Esophagus muscularis mucosa (tissue), 4 donors: ENCODE data around the gene ZNFX1.

ENCODE experiments used
- CTCF ChIP-seq, 3 experiments: fragments of 200-600 bp in 2 of 3; fragments of 450-650 bp in 1 of 3; sonication (generic) in 2 of 3; IDR thresholded peaks; one replicate each; pipeline ENCODE4 v1.5.1; 2017 to 2019; ENCODE audit warnings: antibody characterized with exemption in 3 of 3, mild to moderate bottlenecking in 2 of 3, moderate library complexity in 1 of 3
- EP300 ChIP-seq: sonication (generic); formaldehyde crosslinking; IDR thresholded peaks from one replicate; pipeline ENCODE4 v1.6.1; 2017; ENCODE audit warnings: antibody characterized with exemption
- POLR2A ChIP-seq: fragments of 450-650 bp; IDR thresholded peaks from one replicate; pipeline ENCODE4 v1.6.1; 2017; ENCODE audit warnings: antibody characterized with exemption, moderate library complexity, mild to moderate bottlenecking, low read depth
- POLR2AphosphoS5 ChIP-seq, 2 donors: sonication (generic); formaldehyde crosslinking; IDR thresholded peaks; one replicate each; pipeline ENCODE4 v1.6.1; 2017; ENCODE audit warnings: antibody characterized with exemption in 2 of 2

GRCh38 chr20:49313283-49313682 is 35.4 kb upstream of the ZNFX1 start:
- TF ChIP-seq CTCF (IDR thresholded peaks at IDR 0.05) (no peak), POLR2A (no peak), POLR2AphosphoS5 (IDR thresholded peaks at IDR 0.05) (no peak), EP300 (no peak)
